ENCODE data around the gene H1-8. TPM values are rescaled to one million over a fixed set of nuclear protein-coding genes. Genes with fewer than 3 reads are reported as not detected.

H1-8 gene
- total RNA-seq, 1 experiment from 2014 or later = not detected

GRCh38 chr3:129519449-129519848 is 23.5 kb upstream of the H1-8 start:
- no peak overlapping the region for H3K4me3 ChIP-seq (replicated peaks in 1 of 2; ENCODE audit: low read depth in 1 of 2, low read length in 2 of 2)
- ChIA-PET RAD21 (ENCODE audit: low non-redundant PET in 1 of 2, low total read pairs in 2 of 2, uncharacterized antibody in 2 of 2, unreplicated experiment in 2 of 2) (no interaction called here), POLR2A (no interaction called here), CTCF (no interaction called here)
- no TSS peak for BruUV-seq (replicated peaks)
- no peak overlapping the region for H3K27ac ChIP-seq (ENCODE audit: low read depth, low read length)
- ATAC-seq (no peak), DNase-seq (ENCODE audit: low read depth, low spot score) (no peak)
- H4K20me1 ChIP-seq (ENCODE audit: insufficient read depth) = no peaks in the 10 kb centered on the region
- H2AFZ ChIP-seq (ENCODE audit: low read depth, low read length, poor library complexity, severe bottlenecking) = no peak overlapping the region
- H3K79me2 ChIP-seq (ENCODE audit: insufficient read depth, low read length) = no peaks in the 10 kb centered on the region
- H3K36me3 ChIP-seq (ENCODE audit: control insufficient read depth in 1 of 2, insufficient read depth in 2 of 2, low read length in 2 of 2) = no peaks in the 10 kb centered on the region
- H3K27me3 ChIP-seq (ENCODE audit: insufficient read depth, low read length) = no peaks in the 10 kb centered on the region
- intact Hi-C loops (cut with micrococcal nuclease) = no loop called here
- no peaks in the 10 kb centered on the region for H3K9me3 ChIP-seq (ENCODE audit: control insufficient read depth in 1 of 2, insufficient read depth in 1 of 2, low read depth in 1 of 2, low read length in 2 of 2)
- no peaks in the 10 kb centered on the region for H3K4me1 ChIP-seq (ENCODE audit: control insufficient read depth in 1 of 2, insufficient read depth in 2 of 2, low read length in 2 of 2)
- TF ChIP-seq SP1 (IDR thresholded peaks at IDR 0.05; ENCODE audit: low read depth) (no peak), CBX3 (IDR thresholded peaks at IDR 0.05; ENCODE audit: low read depth) (no peak), POLR2A (IDR thresholded peaks at IDR 0.05; ENCODE audit: borderline replicate concordance, extremely low read depth, insufficient read depth, insufficient read length) (no peak), ELF1 (IDR thresholded peaks at IDR 0.05; ENCODE audit: borderline replicate concordance, low read depth) (no peak), CEBPB (IDR thresholded peaks at IDR 0.05; ENCODE audit: low read depth) (no peak), TCF7L2 (IDR thresholded peaks at IDR 0.05; ENCODE audit: borderline replicate concordance, extremely low read depth, insufficient read depth, insufficient read length) (no peak), ZFX (IDR thresholded peaks at IDR 0.05) (no peak), RAD21 (IDR thresholded peaks at IDR 0.05; ENCODE audit: low read depth) (no peak), EZH2phosphoT487 (IDR thresholded peaks at IDR 0.05; ENCODE audit: borderline replicate concordance) (no peak), FOSL1 (IDR thresholded peaks at IDR 0.05; ENCODE audit: low read depth) (no peak), SRF (IDR thresholded peaks at IDR 0.05; ENCODE audit: low read depth) (no peak), EGR1 (IDR thresholded peaks at IDR 0.05; ENCODE audit: low read depth) (no peak)
- H3K9me2 ChIP-seq (ENCODE audit: insufficient read depth) = no peaks in the 10 kb centered on the region
- H3K4me2 ChIP-seq (ENCODE audit: low read length) = no peak overlapping the region
- no peak overlapping the region for H3K9ac ChIP-seq (ENCODE audit: low read length)

- H2AFZ ChIP-seq (ENCODE audit: low read depth, low read length, poor library complexity, severe bottlenecking) = no peak overlapping the region
- H3K27ac ChIP-seq (ENCODE audit: low read depth, low read length) = no peak overlapping the region
- H3K9ac ChIP-seq (ENCODE audit: low read length) = no peak overlapping the region
- H3K27me3 ChIP-seq (ENCODE audit: insufficient read depth, low read length) = no peaks in the 10 kb centered on the region
- BruUV-seq (replicated peaks) = no TSS peak
- ATAC-seq (no peak), DNase-seq (ENCODE audit: low read depth, low spot score) (no peak)
- no peaks in the 10 kb centered on the region for H3K9me2 ChIP-seq (ENCODE audit: insufficient read depth)
- no peaks in the 10 kb centered on the region for H3K79me2 ChIP-seq (ENCODE audit: insufficient read depth, low read length)
- intact Hi-C loops (cut with micrococcal nuclease) = no loop called here
- CTCF ChIA-PET = no interaction called here
- H3K4me1 ChIP-seq (ENCODE audit: control insufficient read depth in 1 of 2, insufficient read depth in 2 of 2, low read length in 2 of 2) = no peaks in the 10 kb centered on the region
- no peak overlapping the region for H3K4me3 ChIP-seq (replicated peaks in 1 of 2; ENCODE audit: low read depth in 1 of 2, low read length in 2 of 2)
- H3K9me3 ChIP-seq (ENCODE audit: control insufficient read depth in 1 of 2, insufficient read depth in 1 of 2, low read depth in 1 of 2, low read length in 2 of 2) = no peaks in the 10 kb centered on the region
- POLR2A ChIA-PET = no interaction called here
- no peaks in the 10 kb centered on the region for H4K20me1 ChIP-seq (ENCODE audit: insufficient read depth)
- H3K4me2 ChIP-seq (ENCODE audit: low read length) = no peak overlapping the region
- no peaks in the 10 kb centered on the region for H3K36me3 ChIP-seq (ENCODE audit: control insufficient read depth in 1 of 2, insufficient read depth in 2 of 2, low read length in 2 of 2)
- RAD21 ChIA-PET (ENCODE audit: low non-redundant PET in 1 of 2, low total read pairs in 2 of 2, uncharacterized antibody in 2 of 2, unreplicated experiment in 2 of 2) = no interaction called here
- TF ChIP-seq CTCF (IDR thresholded peaks at IDR 0.05 in 2 of 3, conservative IDR thresholded peaks at IDR 0.05 in 1 of 3; ENCODE audit: borderline replicate concordance in 1 of 3, insufficient read depth in 1 of 3, low read depth in 2 of 3, low read length in 2 of 3) (no peak), CBX3 (IDR thresholded peaks at IDR 0.05; ENCODE audit: low read depth) (no peak), JUND (IDR thresholded peaks at IDR 0.05) (no peak), ZBTB33 (IDR thresholded peaks at IDR 0.05; ENCODE audit: extremely low read depth, insufficient replicate concordance, low read length) (no peak), POLR2AphosphoS5 (IDR thresholded peaks at IDR 0.05; ENCODE audit: low read depth, low read length) (no peak)
Measured at GRCh38 chr3:129519896-129520715, 22.9 kb upstream of the H1-8 start.
